ENCODE measurements around the gene WDR91.

Gene WDR91

GRCh38 chr7:135168001-135168400, 43.3 kb downstream of the WDR91 start:
- peak overlapping the region; percentile 95 for H3K4me3 ChIP-seq (ENCODE audit: low read depth, low read length)
- TF ChIP-seq CTCF (IDR thresholded peaks at IDR 0.05; ENCODE audit: insufficient read depth, low read depth, low read length, missing control alignments): no peak
- DNase-seq (ENCODE audit: low read depth): no peak

GRCh38 chr7:135167365-135167917, 43.9 kb downstream of the WDR91 start:
- TF ChIP-seq CTCF (IDR thresholded peaks at IDR 0.05; ENCODE audit: insufficient read depth, low read depth, low read length, missing control alignments): no peak
- peak overlapping the region; percentile 18; the same call in 1 of the 2 replicates for H3K4me3 ChIP-seq (ENCODE audit: low read depth, low read length)
- DNase-seq (ENCODE audit: low read depth): no peak

GRCh38 chr7:135166338-135166990, 44.9 kb downstream of the WDR91 start:
- TF ChIP-seq CTCF (IDR thresholded peaks at IDR 0.05; ENCODE audit: insufficient read depth, low read depth, low read length, missing control alignments): no peak
- H3K4me3 ChIP-seq (ENCODE audit: low read depth, low read length): no peak overlapping the region

GRCh38 chr7:135165862-135166261, 45.5 kb downstream of the WDR91 start:
- no peak overlapping the region for H3K4me3 ChIP-seq (ENCODE audit: low read depth, low read length)
- DNase-seq (ENCODE audit: low read depth): no peak
- TF ChIP-seq CTCF (IDR thresholded peaks at IDR 0.05; ENCODE audit: insufficient read depth, low read depth, low read length, missing control alignments): no peak

More at GRCh38 chr7:135166338-135166990, 44.9 kb downstream of the WDR91 start:
- DNase-seq (ENCODE audit: low read depth): no peak

- TF ChIP-seq CTCF (IDR thresholded peaks at IDR 0.05; ENCODE audit: insufficient read depth, low read depth, low read length, missing control alignments): no peak
- no peak for DNase-seq (ENCODE audit: low read depth)
- H3K4me3 ChIP-seq (ENCODE audit: low read depth, low read length): no peak overlapping the region
These were observed 46.8 kb downstream of the WDR91 start for GRCh38 chr7:135164357-135165061.

GRCh38 chr7:135162382-135163001, 48.8 kb downstream of the WDR91 start:
- TF ChIP-seq CTCF (IDR thresholded peaks at IDR 0.05; ENCODE audit: insufficient read depth, low read depth, low read length, missing control alignments): no peak
- no peak for DNase-seq (ENCODE audit: low read depth)
- no peak overlapping the region for H3K4me3 ChIP-seq (ENCODE audit: low read depth, low read length)
